HepG2 (cell line): ENCODE data around the gene FAM53B. TPM values are rescaled to one million over a fixed set of nuclear protein-coding genes. Genes with fewer than 3 reads are reported as not detected.
A peak's percentile ranks its signal among the peaks of the same experiment; 100 is the strongest.

ENCODE experiments used
- FOXA1 ChIP-seq, 2 experiments: fragments of 450-650 bp in 1 of 2; sonication (generic) in 1 of 2; formaldehyde crosslinking in 1 of 2; IDR thresholded peaks; 2 replicates each; pipeline versions ENCODE4 v1.4.0 to v1.6.1; 2016 to 2020; ENCODE audit warnings: missing genetic modification reagents in 1 of 2
- GABPA ChIP-seq, 2 experiments: IDR thresholded peaks; 2 replicates each; pipeline ENCODE4 v1.6.1; 2011 to 2016; ENCODE audit warnings: low read depth in 2 of 2, low read length in 1 of 2, missing biosample characterization in 1 of 2, missing genetic modification characterization in 1 of 2
- GABPB1 ChIP-seq: IDR thresholded peaks from 2 replicates; pipeline ENCODE4 v1.6.1; 2016; ENCODE audit warnings: mild to moderate bottlenecking, missing genetic modification reagents, moderate library complexity, missing compliant biosample characterization
- REXO4 ChIP-seq: sonication (generic); formaldehyde crosslinking; IDR thresholded peaks from 2 replicates; pipeline ENCODE4 v1.8.0; 2022; ENCODE audit warnings: missing genetic modification reagents, mild to moderate bottlenecking, borderline replicate concordance
- ZNF263 ChIP-seq: sonication (generic); formaldehyde crosslinking; IDR thresholded peaks from 2 replicates; pipeline ENCODE4 v1.4.0; 2020; ENCODE audit warnings: missing genetic modification reagents
- polyA plus RNA-seq, 8 experiments: library from polyadenylated mRNA; depleted of rRNA in 3 of 8; stranded (reverse) in 7 of 8; unstranded in 1 of 8; fragments of >200 nt; fragmentation: Illumina TruSeq in 4 of 8; extraction: Trizol in 4 of 8; gene quantifications; 2 replicates each; pipeline versions ENCODE4 v1.2.1 to v1.2.3, GENCODE V29; 2011 to 2016; ENCODE audit warnings: low read depth in 4 of 8, missing spikeins in 1 of 8, mixed read lengths in 1 of 8; ENCODE audit not compliant: insufficient read depth in 1 of 8
- total RNA-seq, 5 experiments: library from RNA; depleted of rRNA; stranded (reverse); fragments of >200 nt; fragmentation: Illumina TruSeq; extraction: Trizol; gene quantifications; 2 replicates each; pipeline ENCODE4 v1.2.3, GENCODE V29; 2016; ENCODE audit warnings: low read depth in 1 of 5
- TF ChIP-seq, protein P1 (sequence below), 2 experiments: sonication (generic) in 1 of 2; formaldehyde crosslinking in 1 of 2; IDR thresholded peaks; 2 replicates each; pipeline versions ENCODE4 v1.4.0 to v1.6.1; 2018 to 2020; ENCODE audit warnings: missing genetic modification reagents in 2 of 2, borderline replicate concordance in 1 of 2, low read depth in 1 of 2, mild to moderate bottlenecking in 1 of 2, missing biosample characterization in 1 of 2
- TF ChIP-seq, protein P2 (sequence below): sonication (generic); formaldehyde crosslinking; IDR thresholded peaks from 2 replicates; pipeline ENCODE4 v1.8.1; 2022; ENCODE audit warnings: low read depth, mild to moderate bottlenecking, missing genetic modification reagents
- TF ChIP-seq, protein P3 (sequence below): sonication (generic); formaldehyde crosslinking; IDR thresholded peaks from 2 replicates; pipeline ENCODE4 v1.4.0; 2020; ENCODE audit warnings: missing genetic modification reagents

The FAM53B gene
- total and polyA plus RNA-seq, 2 of the 13 experiments (the other 11 are each of a cell fraction or from before 2014, with no cell fraction given), result 6.4 to 19.3 TPM

DNA sequence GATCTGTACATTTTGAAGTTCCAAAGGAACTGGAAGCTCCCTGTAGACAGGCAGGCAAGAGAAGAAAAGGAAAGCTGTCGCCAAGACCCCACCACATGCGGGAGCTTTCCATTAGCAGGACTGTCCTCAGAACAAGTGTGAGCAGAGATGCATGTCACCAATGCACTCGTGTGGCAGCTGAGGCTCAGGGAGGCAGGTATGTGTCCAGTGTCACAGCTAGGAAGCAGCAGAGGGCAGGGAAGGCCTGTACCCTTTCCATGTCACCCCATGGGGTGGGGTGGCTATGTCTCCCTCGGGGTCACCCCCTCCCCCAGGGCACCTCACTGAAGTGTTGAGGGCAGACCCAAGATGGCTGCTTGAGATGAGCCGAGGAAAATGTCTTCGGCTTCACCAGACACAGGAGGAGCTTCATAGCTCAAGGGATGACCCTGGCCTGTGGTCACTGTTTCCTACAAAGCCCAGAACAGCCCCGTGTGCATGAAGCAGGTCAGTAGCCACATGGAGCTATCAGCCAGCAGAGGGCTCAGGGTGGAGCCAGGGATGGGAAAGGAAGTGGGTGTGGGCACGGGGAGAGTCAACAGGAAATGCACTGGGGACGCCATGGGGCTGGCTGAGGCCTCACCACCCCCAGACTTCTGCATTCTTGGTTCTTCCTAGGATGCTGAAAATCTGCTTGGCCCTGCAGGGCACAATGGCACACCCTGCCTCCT, 96.6 kb downstream of the FAM53B start (continued):
- TF ChIP-seq, protein P1, sequence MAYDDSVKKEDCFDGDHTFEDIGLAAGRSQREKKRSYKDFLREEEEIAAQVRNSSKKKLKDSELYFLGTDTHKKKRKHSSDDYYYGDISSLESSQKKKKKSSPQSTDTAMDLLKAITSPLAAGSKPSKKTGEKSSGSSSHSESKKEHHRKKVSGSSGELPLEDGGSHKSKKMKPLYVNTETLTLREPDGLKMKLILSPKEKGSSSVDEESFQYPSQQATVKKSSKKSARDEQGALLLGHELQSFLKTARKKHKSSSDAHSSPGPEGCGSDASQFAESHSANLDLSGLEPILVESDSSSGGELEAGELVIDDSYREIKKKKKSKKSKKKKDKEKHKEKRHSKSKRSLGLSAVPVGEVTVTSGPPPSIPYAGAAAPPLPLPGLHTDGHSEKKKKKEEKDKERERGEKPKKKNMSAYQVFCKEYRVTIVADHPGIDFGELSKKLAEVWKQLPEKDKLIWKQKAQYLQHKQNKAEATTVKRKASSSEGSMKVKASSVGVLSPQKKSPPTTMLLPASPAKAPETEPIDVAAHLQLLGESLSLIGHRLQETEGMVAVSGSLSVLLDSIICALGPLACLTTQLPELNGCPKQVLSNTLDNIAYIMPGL (CRISPR knock-in tag; IDR thresholded peaks at IDR 0.05; ENCODE audit: borderline replicate concordance in 1 of 2, low read depth in 1 of 2), result peak in 1 of 2 experiments; percentile 18; a peak in 1 of 4 replicates
- peak; percentile 54 for TF ChIP-seq GABPB1 (CRISPR knock-in tag)
- 0 out of 2 replicates have a peak, but pooled peaks have one; percentile 18 for TF ChIP-seq ZNF263 (CRISPR knock-in tag)
- TF ChIP-seq, protein P2, sequence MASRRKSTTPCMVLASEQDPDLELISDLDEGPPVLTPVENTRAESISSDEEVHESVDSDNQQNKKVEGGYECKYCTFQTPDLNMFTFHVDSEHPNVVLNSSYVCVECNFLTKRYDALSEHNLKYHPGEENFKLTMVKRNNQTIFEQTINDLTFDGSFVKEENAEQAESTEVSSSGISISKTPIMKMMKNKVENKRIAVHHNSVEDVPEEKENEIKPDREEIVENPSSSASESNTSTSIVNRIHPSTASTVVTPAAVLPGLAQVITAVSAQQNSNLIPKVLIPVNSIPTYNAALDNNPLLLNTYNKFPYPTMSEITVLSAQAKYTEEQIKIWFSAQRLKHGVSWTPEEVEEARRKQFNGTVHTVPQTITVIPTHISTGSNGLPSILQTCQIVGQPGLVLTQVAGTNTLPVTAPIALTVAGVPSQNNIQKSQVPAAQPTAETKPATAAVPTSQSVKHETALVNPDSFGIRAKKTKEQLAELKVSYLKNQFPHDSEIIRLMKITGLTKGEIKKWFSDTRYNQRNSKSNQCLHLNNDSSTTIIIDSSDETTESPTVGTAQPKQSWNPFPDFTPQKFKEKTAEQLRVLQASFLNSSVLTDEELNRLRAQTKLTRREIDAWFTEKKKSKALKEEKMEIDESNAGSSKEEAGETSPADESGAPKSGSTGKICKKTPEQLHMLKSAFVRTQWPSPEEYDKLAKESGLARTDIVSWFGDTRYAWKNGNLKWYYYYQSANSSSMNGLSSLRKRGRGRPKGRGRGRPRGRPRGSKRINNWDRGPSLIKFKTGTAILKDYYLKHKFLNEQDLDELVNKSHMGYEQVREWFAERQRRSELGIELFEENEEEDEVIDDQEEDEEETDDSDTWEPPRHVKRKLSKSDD, result no peak
- TF ChIP-seq, protein P3, sequence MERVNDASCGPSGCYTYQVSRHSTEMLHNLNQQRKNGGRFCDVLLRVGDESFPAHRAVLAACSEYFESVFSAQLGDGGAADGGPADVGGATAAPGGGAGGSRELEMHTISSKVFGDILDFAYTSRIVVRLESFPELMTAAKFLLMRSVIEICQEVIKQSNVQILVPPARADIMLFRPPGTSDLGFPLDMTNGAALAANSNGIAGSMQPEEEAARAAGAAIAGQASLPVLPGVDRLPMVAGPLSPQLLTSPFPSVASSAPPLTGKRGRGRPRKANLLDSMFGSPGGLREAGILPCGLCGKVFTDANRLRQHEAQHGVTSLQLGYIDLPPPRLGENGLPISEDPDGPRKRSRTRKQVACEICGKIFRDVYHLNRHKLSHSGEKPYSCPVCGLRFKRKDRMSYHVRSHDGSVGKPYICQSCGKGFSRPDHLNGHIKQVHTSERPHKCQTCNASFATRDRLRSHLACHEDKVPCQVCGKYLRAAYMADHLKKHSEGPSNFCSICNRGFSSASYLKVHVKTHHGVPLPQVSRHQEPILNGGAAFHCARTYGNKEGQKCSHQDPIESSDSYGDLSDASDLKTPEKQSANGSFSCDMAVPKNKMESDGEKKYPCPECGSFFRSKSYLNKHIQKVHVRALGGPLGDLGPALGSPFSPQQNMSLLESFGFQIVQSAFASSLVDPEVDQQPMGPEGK (CRISPR knock-in tag), result 0 out of 2 replicates have a peak, but pooled peaks have one; percentile 15
- TF ChIP-seq FOXA1 (IDR thresholded peaks at IDR 0.05), result no peak
- peak; percentile 30; the same call in 1 of the 2 replicates for TF ChIP-seq FOXA1 (CRISPR knock-in tag; IDR thresholded peaks at IDR 0.05)
- peak; percentile 47; the same call in 1 of the 2 replicates for TF ChIP-seq GABPA (IDR thresholded peaks at IDR 0.05; ENCODE audit: low read depth, low read length)
- TF ChIP-seq GABPA (CRISPR knock-in tag; IDR thresholded peaks at IDR 0.05; ENCODE audit: low read depth), result peak; percentile 85
- TF ChIP-seq REXO4 (CRISPR knock-in tag), result no peak
